Stimulated activated CD4-positive, alpha-beta T cell treated with anti-CD3 and anti-CD28 coated beads, Interleukin-15, amount 100 ng/mL, for 48 hours (primary cell): Measurements from ENCODE around the gene NFIB.

Experiments
- DNase-seq, 2 donors: peaks; one replicate each; pipeline ENCODE4 v3.0.0-alpha.2; 2020; ENCODE audit warnings: low read depth in 2 of 2

Gene NFIB

GRCh38 chr9:14103115-14103514, 210.8 kb downstream of the NFIB start:
- DNase-seq, result no peak

GRCh38 chr9:14099737-14100136, 214.2 kb downstream of the NFIB start:
- no peak for DNase-seq

- DNase-seq, result no peak
These were observed 215.3 kb downstream of the NFIB start for GRCh38 chr9:14098486-14099180.

- no peak for DNase-seq
These were observed 216.1 kb downstream of the NFIB start for GRCh38 chr9:14097666-14098415.

GRCh38 chr9:14097215-14097614, 216.7 kb downstream of the NFIB start:
- no peak for DNase-seq

GRCh38 chr9:14096258-14096922, 217.6 kb downstream of the NFIB start:
- DNase-seq, result no peak

- no peak for DNase-seq
These were observed 218.7 kb downstream of the NFIB start for GRCh38 chr9:14095277-14095676.

GRCh38 chr9:14094491-14094890, 219.4 kb downstream of the NFIB start:
- no peak for DNase-seq

GRCh38 chr9:14092344-14092743, 221.6 kb downstream of the NFIB start:
- no peak for DNase-seq

- no peak for DNase-seq
These were observed 224.7 kb downstream of the NFIB start for GRCh38 chr9:14089051-14089803.

- DNase-seq, result no peak
These were observed 226.4 kb downstream of the NFIB start for GRCh38 chr9:14087576-14087975.

- DNase-seq, result no peak
These were observed 227.4 kb downstream of the NFIB start for GRCh38 chr9:14086495-14086894.

GRCh38 chr9:14085810-14086209, 228.1 kb downstream of the NFIB start:
- no peak for DNase-seq

GRCh38 chr9:14084867-14085266, 229.1 kb downstream of the NFIB start:
- DNase-seq, result no peak

GRCh38 chr9:14083366-14083765, 230.6 kb downstream of the NFIB start:
- DNase-seq, result no peak

- DNase-seq, result no peak
These were observed 231.2 kb downstream of the NFIB start for GRCh38 chr9:14082732-14083131.

- no peak for DNase-seq
These were observed 232.2 kb downstream of the NFIB start for GRCh38 chr9:14081745-14082144.

- DNase-seq, result no peak
These were observed 232.9 kb downstream of the NFIB start for GRCh38 chr9:14080959-14081542.

- DNase-seq, result no peak
These were observed 234.5 kb downstream of the NFIB start for GRCh38 chr9:14079440-14079839.

- DNase-seq, result no peak
These were observed 236.3 kb downstream of the NFIB start for GRCh38 chr9:14077672-14078071.

GRCh38 chr9:14075218-14075617, 238.7 kb downstream of the NFIB start:
- DNase-seq, result no peak

- DNase-seq, result no peak
These were observed 241.1 kb downstream of the NFIB start for GRCh38 chr9:14072850-14073249.
